Spleen (tissue), 11 donors: ENCODE results near the gene LDAH. TPM values are rescaled to one million over a fixed set of nuclear protein-coding genes. Genes with fewer than 3 reads are reported as not detected.

Experiments
- DNase-seq: peaks from one replicate; pipeline ENCODE4 v3.0.0-alpha.2; 2020
- H3K27ac ChIP-seq, 8 donors: fragments of 200-600 bp; sonication (generic) in 7 of 8; 1 replicate in 4 of 8; 2 replicates in 4 of 8; pipeline versions ENCODE4 v1.5.0 to v1.8.0; 2016 to 2021; ENCODE audit warnings: inconsistent platforms in 4 of 8, mild to moderate bottlenecking in 4 of 8, moderate library complexity in 1 of 8
- H3K27me3 ChIP-seq, 7 donors: fragments of 200-600 bp; sonication (generic) in 6 of 7; replicated peaks in 1 of 7; 1 replicate in 4 of 7; 2 replicates in 3 of 7; pipeline versions ENCODE4 v1.5.0 to v1.8.0; 2016 to 2021; ENCODE audit warnings: inconsistent platforms in 3 of 7, mild to moderate bottlenecking in 1 of 7
- H3K36me3 ChIP-seq, 6 donors: fragments of 200-600 bp; sonication (generic) in 5 of 6; 1 replicate in 4 of 6; 2 replicates in 2 of 6; pipeline versions ENCODE4 v1.5.0 to v1.8.0; 2016 to 2021; ENCODE audit warnings: inconsistent platforms in 2 of 6
- H3K4me1 ChIP-seq, 6 donors: fragments of 200-600 bp; sonication (generic) in 5 of 6; 1 replicate in 3 of 6; 2 replicates in 3 of 6; pipeline versions ENCODE4 v1.5.0 to v1.8.0; 2016 to 2021; ENCODE audit warnings: inconsistent platforms in 3 of 6
- H3K4me3 ChIP-seq, 8 donors: fragments of 200-600 bp; sonication (generic) in 7 of 8; 1 replicate in 4 of 8; 2 replicates in 4 of 8; pipeline versions ENCODE4 v1.5.0 to v1.8.0; 2016 to 2021; ENCODE audit warnings: inconsistent platforms in 4 of 8, mild to moderate bottlenecking in 4 of 8, moderate library complexity in 2 of 8
- H3K9me3 ChIP-seq, 8 donors: fragments of 200-600 bp; sonication (generic) in 7 of 8; 1 replicate in 4 of 8; 2 replicates in 4 of 8; pipeline versions ENCODE4 v1.5.0 to v1.8.0; 2016 to 2021; ENCODE audit warnings: inconsistent platforms in 4 of 8
- CTCF ChIP-seq, 11 experiments: fragments of 200-600 bp in 7 of 11; fragments of 450-650 bp in 4 of 11; sonication (generic) in 4 of 11; IDR thresholded peaks in 8 of 11; conservative IDR thresholded peaks in 3 of 11; 1 replicate in 7 of 11; 2 replicates in 4 of 11; pipeline versions ENCODE4 v1.4.0 to v1.8.0; 2016 to 2021; ENCODE audit warnings: antibody characterized with exemption in 11 of 11, inconsistent platforms in 4 of 11, mild to moderate bottlenecking in 1 of 11
- POLR2A ChIP-seq, 3 donors: fragments of 450-650 bp; IDR thresholded peaks; one replicate each; pipeline ENCODE4 v1.5.1; 2017; ENCODE audit warnings: antibody characterized with exemption in 3 of 3, mild to moderate bottlenecking in 1 of 3
- POLR2AphosphoS5 ChIP-seq, 3 donors: sonication (generic); formaldehyde crosslinking; IDR thresholded peaks; one replicate each; pipeline ENCODE4 v1.5.1; 2017; ENCODE audit warnings: antibody characterized with exemption in 3 of 3
- WGBS, 5 donors: extraction: QIAGEN DNeasy Blood & Tissue Kit in 3 of 5; methylation state at CpG; one replicate each; pipeline versions ENCODE4 v1.1.5 to v1.1.7; 2013 to 2018; 5-methylcytosine and 5-hydroxymethylcytosine counted together
- intact Hi-C: fragments of 100-400 bp; cut with DNase I; formaldehyde crosslinking; loops from one replicate; pipeline ENCODE4 v1.15.0; 2023; ENCODE audit warnings: low total_unique reads
- polyA plus RNA-seq, 3 donors: library from polyadenylated mRNA; stranded (reverse); fragments of 200-250 nt; gene quantifications; one replicate each; pipeline ENCODE4 v1.2.1, GENCODE V29; 2013
- total RNA-seq, 7 donors: library from RNA; depleted of rRNA in 3 of 7; stranded (reverse); fragments of >200 nt in 3 of 7; fragmentation: NEBNext Ultra II Directional in 4 of 7; extraction: Animal tissue kit (Norgen Biotek cat#: 25700) in 4 of 7; gene quantifications; one replicate each; pipeline versions ENCODE4 v1.1.0 to v1.2.1, GENCODE V29; 2016 to 2021
- donor health status: healthy with polysubstance abuse.
- donor health status: DM: no; HTN: no; CAD: no; lungs with moderate emphysema.
- donor health status: DM: no; HTN: no; CAD: no.
- donor health status: Bipolar disorder and iron deficiency.
- donor health status: healthy.
- donor health status: DM: no; HTN: no; CAD: no.
- donor health status: DM: yes; HTN: yes; CAD: no.

LDAH gene
- total and polyA plus RNA-seq, 10 donors = 5.8 to 33.2 (median 21.1) TPM

- peaks cover 0 to 16% (median 8%) of the 10 kb centered on the region in 8 donors for H3K9me3 ChIP-seq
- WGBS, 5 donors = 90 to 94% (median 91%) methylated on average over 2 of the region's 2 CpGs
- no peak overlapping the region for H3K4me3 ChIP-seq
- intact Hi-C loops = no loop called here
- H3K27me3 ChIP-seq = no peaks in the 10 kb centered on the region
- no peak for TF ChIP-seq POLR2A (IDR thresholded peaks at IDR 0.05)
- no peak for TF ChIP-seq POLR2AphosphoS5 (IDR thresholded peaks at IDR 0.05)
- TF ChIP-seq CTCF (IDR thresholded peaks at IDR 0.05 in 8 of 11, conservative IDR thresholded peaks at IDR 0.05 in 3 of 11) = no peak
- no peaks in the 10 kb centered on the region for H3K4me1 ChIP-seq
- peaks cover 0 to 55% (median 13%) of the 10 kb centered on the region in 6 donors for H3K36me3 ChIP-seq
- H3K27ac ChIP-seq = no peak overlapping the region
- no peak for DNase-seq
These were observed 59.8 kb downstream of the LDAH start for GRCh38 chr2:20762945-20763683.

- Histone ChIP-seq H3K9me3 (peaks cover 0 to 10% (median 7%) of the 10 kb centered on the region in 8 donors), H3K4me1 (no peaks in the 10 kb centered on the region), H3K27ac (no peak overlapping the region), H3K36me3 (peaks cover 0 to 24% (median 2%) of the 10 kb centered on the region in 6 donors), H3K4me3 (no peak overlapping the region), H3K27me3 (no peaks in the 10 kb centered on the region)
- TF ChIP-seq POLR2A (IDR thresholded peaks at IDR 0.05) (no peak), POLR2AphosphoS5 (IDR thresholded peaks at IDR 0.05) (no peak), CTCF (IDR thresholded peaks at IDR 0.05 in 8 of 11, conservative IDR thresholded peaks at IDR 0.05 in 3 of 11) (no peak)
- intact Hi-C loops = no loop called here
- WGBS, 5 donors = 92 to 98% (median 93%) methylated on average over 2 of the region's 2 CpGs
- no peak for DNase-seq
These were observed 63.4 kb downstream of the LDAH start for GRCh38 chr2:20759487-20759886.

DNA sequence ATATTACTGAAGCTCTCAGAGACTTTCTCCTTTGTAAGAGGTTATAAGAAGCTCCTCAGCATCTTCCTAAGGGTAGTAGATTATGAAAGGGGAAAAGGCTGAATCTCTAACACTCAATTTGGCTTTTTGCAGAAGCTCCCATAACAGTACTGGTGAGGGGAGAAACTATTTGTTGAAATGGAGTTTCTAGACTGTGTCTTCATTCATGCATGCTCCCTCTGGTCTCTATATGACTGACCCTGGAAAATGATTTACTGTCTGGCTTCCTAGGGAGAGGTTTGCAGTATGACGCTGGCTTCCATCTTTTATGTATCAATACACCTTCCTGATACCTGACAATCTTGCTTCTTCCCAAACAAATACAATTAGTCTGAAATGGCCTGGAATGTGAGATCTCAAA is 63.9 kb downstream of the LDAH start:
- WGBS, 5 donors = 76 to 100% (median 93%) methylated on average over 1 of the region's 1 CpG

More for the DNA sequence above, 63.9 kb downstream of the LDAH start:
- H3K4me3 ChIP-seq = no peak overlapping the region
- H3K4me1 ChIP-seq = no peaks in the 10 kb centered on the region
- peaks cover 0 to 24% (median 2%) of the 10 kb centered on the region in 6 donors for H3K36me3 ChIP-seq
- intact Hi-C loops = no loop called here
- no peaks in the 10 kb centered on the region for H3K27me3 ChIP-seq
- TF ChIP-seq CTCF (IDR thresholded peaks at IDR 0.05 in 8 of 11, conservative IDR thresholded peaks at IDR 0.05 in 3 of 11) (no peak), POLR2AphosphoS5 (IDR thresholded peaks at IDR 0.05) (no peak), POLR2A (IDR thresholded peaks at IDR 0.05) (no peak)
- no peak overlapping the region for H3K27ac ChIP-seq
- H3K9me3 ChIP-seq = peaks cover 0 to 10% (median 7%) of the 10 kb centered on the region in 8 donors
- no peak for DNase-seq
